ENCODE data around the gene PLEKHA8. TPM values are rescaled to one million over a fixed set of nuclear protein-coding genes. Genes with fewer than 3 reads are reported as not detected.

PLEKHA8 gene
- total RNA-seq, 6 experiments from 2014 or later: 9.1 to 10.1 (median 9.6) TPM

DNA sequence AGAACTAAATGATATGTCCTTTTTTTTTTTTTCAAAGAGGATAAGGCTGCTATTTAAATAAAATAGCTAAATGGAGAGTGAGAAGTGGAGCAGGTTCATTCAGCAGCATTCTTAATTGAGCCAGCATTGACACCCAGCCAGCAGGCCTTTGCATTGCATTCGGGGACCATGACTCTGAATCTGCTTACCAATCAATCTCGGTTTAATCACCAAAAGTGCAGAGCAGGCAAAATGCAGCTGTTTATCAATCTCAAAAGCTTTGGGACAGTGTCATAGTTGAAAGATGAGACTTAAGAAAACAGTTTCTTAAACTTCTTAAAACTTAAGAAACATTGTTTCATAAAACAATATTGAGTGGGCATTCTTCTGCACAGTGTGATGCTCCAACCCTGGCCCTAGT, 51.7 kb downstream of the PLEKHA8 start:
- H3K4me1 Mint-ChIP-seq (ENCODE audit: low read depth): peaks cover 2% of the 10 kb centered on the region; the same call in 1 of the 2 replicates
- no peak overlapping the region for H3K4me3 Mint-ChIP-seq
- H3K9me3 Mint-ChIP-seq: no peaks in the 10 kb centered on the region
- H3K36me3 Mint-ChIP-seq (ENCODE audit: low read depth): peaks cover 6% of the 10 kb centered on the region
- TF ChIP-seq, protein P1, sequence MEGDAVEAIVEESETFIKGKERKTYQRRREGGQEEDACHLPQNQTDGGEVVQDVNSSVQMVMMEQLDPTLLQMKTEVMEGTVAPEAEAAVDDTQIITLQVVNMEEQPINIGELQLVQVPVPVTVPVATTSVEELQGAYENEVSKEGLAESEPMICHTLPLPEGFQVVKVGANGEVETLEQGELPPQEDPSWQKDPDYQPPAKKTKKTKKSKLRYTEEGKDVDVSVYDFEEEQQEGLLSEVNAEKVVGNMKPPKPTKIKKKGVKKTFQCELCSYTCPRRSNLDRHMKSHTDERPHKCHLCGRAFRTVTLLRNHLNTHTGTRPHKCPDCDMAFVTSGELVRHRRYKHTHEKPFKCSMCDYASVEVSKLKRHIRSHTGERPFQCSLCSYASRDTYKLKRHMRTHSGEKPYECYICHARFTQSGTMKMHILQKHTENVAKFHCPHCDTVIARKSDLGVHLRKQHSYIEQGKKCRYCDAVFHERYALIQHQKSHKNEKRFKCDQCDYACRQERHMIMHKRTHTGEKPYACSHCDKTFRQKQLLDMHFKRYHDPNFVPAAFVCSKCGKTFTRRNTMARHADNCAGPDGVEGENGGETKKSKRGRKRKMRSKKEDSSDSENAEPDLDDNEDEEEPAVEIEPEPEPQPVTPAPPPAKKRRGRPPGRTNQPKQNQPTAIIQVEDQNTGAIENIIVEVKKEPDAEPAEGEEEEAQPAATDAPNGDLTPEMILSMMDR (IDR thresholded peaks at IDR 0.05): no peak
- H3K27me3 Mint-ChIP-seq (ENCODE audit: insufficient read depth): no peaks in the 10 kb centered on the region
- no peak overlapping the region for H3K27ac Mint-ChIP-seq
- DNase-seq: no peak

DNA sequence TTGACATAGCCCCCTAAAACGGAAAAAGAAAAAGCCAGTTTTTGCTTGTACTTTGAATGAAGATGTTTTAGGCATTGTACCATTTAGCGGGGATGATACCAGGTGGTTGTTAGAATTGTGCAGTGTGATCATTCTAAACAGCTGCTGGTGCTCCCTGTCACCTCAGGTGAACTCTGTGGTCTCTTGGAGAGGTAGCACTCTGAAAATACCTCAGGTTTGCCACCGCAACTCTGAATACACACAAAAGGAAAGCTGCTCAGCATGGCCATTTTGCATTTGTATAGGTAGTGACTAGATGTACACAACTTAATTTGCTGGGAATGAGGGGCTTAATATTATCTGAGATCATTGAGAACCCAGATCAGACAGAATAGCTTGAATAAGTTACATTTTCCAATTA, 52.6 kb downstream of the PLEKHA8 start:
- DNase-seq: no peak
- H3K27me3 Mint-ChIP-seq (ENCODE audit: insufficient read depth): no peaks in the 10 kb centered on the region
- TF ChIP-seq, protein P1 (IDR thresholded peaks at IDR 0.05): no peak
- no peaks in the 10 kb centered on the region for H3K9me3 Mint-ChIP-seq
- no peaks in the 10 kb centered on the region for H3K4me1 Mint-ChIP-seq (ENCODE audit: low read depth)
- no peak overlapping the region for H3K27ac Mint-ChIP-seq
- peaks cover 6% of the 10 kb centered on the region for H3K36me3 Mint-ChIP-seq (ENCODE audit: low read depth)
- no peak overlapping the region for H3K4me3 Mint-ChIP-seq

DNA sequence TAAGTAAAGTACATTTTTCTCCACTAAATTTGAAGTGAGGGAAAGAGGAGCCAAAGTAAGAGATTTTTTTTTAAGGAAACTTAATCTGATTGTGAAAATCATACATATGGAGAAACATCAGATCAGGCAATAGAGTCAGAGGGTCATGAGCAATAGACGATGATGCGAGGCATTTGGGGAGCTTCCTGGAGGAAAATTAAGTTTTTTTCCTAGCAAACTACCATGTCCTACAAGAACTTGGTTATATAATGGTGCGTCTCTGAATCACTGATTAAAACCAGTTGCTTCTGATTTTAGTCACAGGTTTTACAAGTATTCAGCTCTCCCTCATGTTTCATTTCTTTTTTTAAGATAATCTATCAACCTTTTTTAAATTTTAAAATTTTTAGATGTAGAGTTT, 54.5 kb downstream of the PLEKHA8 start:
- DNase-seq: no peak
- no peak overlapping the region for H3K4me3 Mint-ChIP-seq
- H3K27me3 Mint-ChIP-seq (ENCODE audit: insufficient read depth): no peaks in the 10 kb centered on the region
- TF ChIP-seq, protein P1 (IDR thresholded peaks at IDR 0.05): no peak
- peaks cover 6% of the 10 kb centered on the region for H3K36me3 Mint-ChIP-seq (ENCODE audit: low read depth)
- no peak overlapping the region for H3K27ac Mint-ChIP-seq
- no peaks in the 10 kb centered on the region for H3K9me3 Mint-ChIP-seq
- no peaks in the 10 kb centered on the region for H3K4me1 Mint-ChIP-seq (ENCODE audit: low read depth)

DNA sequence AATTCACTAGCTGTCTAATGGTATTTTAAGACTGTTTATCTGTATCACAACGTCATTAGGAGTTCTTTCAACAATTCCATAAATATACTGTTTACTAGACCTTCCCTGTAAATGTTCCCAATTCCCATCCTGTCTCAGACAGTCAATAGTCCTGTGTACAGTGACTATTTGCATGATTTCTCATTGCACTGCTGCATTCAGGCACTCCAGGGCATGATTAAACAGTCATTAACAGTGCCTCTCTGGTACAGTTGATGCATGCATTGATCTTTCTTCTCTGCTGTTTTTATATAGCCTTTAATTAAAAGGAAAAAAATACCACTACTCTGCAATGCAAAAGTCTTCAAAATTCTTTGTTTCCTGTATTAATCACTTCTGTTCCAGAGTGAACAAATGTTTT, 55.1 kb downstream of the PLEKHA8 start:
- H3K4me1 Mint-ChIP-seq (ENCODE audit: low read depth): no peaks in the 10 kb centered on the region
- DNase-seq: no peak
- H3K4me3 Mint-ChIP-seq: no peak overlapping the region
- H3K9me3 Mint-ChIP-seq: no peaks in the 10 kb centered on the region
- no peak overlapping the region for H3K27ac Mint-ChIP-seq
- H3K27me3 Mint-ChIP-seq (ENCODE audit: insufficient read depth): no peaks in the 10 kb centered on the region
- H3K36me3 Mint-ChIP-seq (ENCODE audit: low read depth): peaks cover 6% of the 10 kb centered on the region
- TF ChIP-seq, protein P1 (IDR thresholded peaks at IDR 0.05): no peak

DNA sequence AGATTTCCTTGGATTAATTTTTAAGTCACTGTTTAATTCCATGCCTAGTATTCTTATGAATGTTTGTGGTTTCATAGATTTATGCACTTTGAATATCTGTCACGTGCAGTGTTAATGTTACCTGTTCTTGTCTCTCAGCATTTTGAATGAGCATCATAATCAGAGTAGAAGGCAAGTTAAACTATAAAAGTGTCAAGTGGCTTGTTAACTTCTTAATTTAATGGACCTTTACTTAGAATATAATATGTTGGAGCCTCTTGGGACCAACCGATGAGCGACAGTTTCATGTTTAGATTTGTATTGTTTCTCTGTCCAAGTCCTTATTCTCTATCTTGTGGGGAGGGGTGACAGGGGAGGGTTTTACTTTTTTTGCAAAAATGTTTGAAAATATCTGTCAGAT, 56.0 kb downstream of the PLEKHA8 start:
- Mint-ChIP-seq H3K9me3 (no peaks in the 10 kb centered on the region), H3K36me3 (ENCODE audit: low read depth) (peaks cover 2% of the 10 kb centered on the region), H3K4me1 (ENCODE audit: low read depth) (no peaks in the 10 kb centered on the region), H3K27ac (no peak overlapping the region), H3K4me3 (no peak overlapping the region), H3K27me3 (ENCODE audit: insufficient read depth) (no peaks in the 10 kb centered on the region; the same call in 1 of the 2 replicates)
- TF ChIP-seq, protein P1 (IDR thresholded peaks at IDR 0.05): no peak
- no peak for DNase-seq

DNA sequence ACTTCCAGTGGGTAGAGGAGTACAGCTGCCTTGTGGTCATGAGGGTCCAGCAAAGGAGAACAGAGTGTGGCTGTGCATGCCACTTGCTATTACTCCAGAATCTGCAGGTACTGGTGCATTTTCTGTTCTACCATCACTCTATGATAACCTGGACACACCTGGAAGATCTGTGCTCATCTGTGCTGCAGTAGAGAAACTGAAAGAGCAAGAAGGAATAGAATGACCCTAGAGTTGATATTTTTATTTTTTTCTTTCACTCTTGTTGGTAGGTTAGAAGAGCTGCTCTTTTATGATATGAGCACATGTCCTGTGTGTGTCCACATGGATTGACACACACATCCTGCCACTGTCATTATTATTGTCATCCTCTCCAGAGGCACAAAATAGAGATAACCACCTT, 58.3 kb downstream of the PLEKHA8 start:
- no peaks in the 10 kb centered on the region for H3K9me3 Mint-ChIP-seq

More for the DNA sequence above, 58.3 kb downstream of the PLEKHA8 start:
- H3K27me3 Mint-ChIP-seq (ENCODE audit: insufficient read depth): no peaks in the 10 kb centered on the region; the same call in 1 of the 2 replicates
- H3K4me1 Mint-ChIP-seq (ENCODE audit: low read depth): peaks cover 18% of the 10 kb centered on the region
- H3K36me3 Mint-ChIP-seq (ENCODE audit: low read depth): no peaks in the 10 kb centered on the region
- no peak overlapping the region for H3K4me3 Mint-ChIP-seq
- TF ChIP-seq, protein P1 (IDR thresholded peaks at IDR 0.05): no peak
- no peak for DNase-seq
- H3K27ac Mint-ChIP-seq: no peak overlapping the region

All from HFFc6 (cell line).